COLO829 (cell line): ENCODE results near the gene CRISPLD2.
"Not testable (repeated sequence)": the region's sequence is repeated elsewhere in the genome, so short reads cannot be mapped to it uniquely, and the experiment has no call there.

ENCODE experiments used
- DNase-seq: peaks from one replicate; pipeline ENCODE4 v3.0.0; 2012; ENCODE audit warnings: low spot score

CRISPLD2 gene

DNA sequence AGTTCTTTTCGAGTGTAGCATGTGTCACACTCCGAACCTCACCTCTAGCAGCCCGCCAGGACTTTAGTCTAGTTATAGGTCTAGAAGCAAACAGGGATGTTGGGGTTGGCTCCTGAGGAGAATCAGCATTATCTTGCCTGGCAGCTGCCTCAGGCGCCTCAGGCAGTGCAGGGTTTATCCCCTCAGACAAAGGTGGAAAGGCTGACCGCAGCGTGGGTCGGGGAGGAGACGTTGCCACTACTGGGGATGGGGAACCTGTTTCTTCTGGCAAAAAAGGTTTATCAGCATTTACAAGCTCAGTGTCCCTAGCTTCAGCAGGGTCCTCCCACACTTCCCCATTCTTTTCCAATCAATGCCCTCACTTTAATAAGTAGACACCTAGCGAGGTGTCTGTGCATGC is 40.6 kb downstream of the CRISPLD2 start:
- no peak for DNase-seq

DNA sequence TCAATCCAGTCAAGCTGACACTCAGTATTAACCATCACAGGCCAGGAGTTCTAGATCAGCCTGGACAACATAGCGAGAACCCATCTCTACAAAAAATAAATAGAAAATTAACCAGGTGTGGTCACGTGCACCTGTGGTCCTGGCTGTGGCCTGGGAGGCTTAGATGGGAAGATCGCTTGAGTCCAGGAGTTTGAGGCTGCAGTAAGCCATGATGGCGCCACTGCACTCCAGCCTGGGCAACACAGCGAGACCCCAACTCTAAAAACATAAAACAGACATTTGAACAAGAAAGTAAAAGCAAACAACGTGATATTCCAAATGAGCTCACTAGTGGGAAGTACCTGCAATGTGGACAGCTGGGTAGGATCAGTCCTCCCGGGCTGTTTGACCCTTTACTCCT is 41.9 kb downstream of the CRISPLD2 start:
- DNase-seq = no peak

DNA sequence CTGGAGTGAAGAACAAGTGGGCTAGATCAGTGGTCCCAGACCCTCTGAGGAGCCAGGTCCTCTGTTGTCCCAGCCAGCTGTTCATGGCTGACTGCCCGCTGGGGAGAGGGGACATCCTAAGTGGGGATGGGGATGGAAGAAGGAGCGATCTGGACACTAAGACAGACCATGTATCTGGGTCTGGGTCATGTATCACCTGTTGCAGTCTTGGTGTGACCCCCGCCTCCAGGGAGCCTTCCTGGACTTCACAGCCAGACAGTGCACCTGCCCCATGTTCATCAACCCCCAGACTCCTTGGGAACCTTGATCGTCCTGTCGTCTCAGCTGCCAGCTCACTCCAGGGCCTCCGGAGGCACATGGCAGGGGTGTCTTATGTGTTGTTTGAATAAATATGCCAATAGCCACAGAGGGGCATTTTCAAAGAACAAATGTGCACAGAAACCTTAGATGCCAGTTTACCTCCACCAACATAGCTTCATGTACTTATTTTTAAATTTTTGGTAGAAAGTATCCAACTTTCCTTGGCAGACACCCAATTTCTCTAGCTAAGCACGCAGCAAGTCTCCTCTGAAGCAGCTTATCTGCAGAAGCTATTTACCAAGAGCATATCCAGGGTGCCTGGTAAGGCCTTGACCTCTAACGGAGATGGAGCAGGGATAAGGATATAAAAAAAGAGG is 43.2 kb downstream of the CRISPLD2 start:
- no peak for DNase-seq

DNA sequence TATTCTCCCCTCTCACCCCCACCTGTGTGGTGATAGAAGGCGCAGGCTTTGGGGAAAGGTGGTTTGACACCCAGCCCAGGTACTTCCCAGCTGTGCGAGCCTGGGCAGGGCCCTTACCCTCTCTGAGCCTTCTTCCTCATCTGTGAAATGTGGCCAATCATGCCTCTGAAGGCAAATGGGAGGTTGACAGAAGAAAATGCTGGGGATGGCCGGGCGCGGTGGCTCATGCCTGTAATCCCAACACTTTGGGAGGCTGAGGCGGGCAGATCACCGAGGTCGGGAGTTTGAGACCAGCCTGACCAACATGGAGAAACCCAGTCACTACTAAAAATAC is 43.7 kb downstream of the CRISPLD2 start:
- no peak for DNase-seq

GRCh38 chr16:84864326-84864955 is 44.7 kb downstream of the CRISPLD2 start:
- DNase-seq = peak; percentile 69

DNA sequence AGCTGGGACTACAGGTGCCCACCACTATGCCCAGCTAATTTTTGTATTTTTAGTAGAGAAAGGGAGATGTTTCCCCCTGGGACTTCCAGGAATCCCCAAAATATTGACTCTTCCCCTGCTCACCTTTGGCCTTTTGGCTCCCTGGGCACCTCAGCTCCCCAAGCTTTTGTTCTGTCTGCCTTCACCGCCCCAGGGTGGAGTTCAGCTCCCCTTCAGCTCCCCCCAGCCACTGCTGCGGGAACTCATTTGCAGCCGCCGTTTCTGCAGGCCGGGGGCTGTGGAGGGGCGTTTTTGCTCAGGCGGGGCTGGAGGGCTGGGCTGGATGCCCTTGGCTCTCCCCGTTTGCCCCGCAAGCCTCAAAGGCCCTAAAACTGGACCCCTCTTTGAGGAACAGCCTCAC is 47.9 kb downstream of the CRISPLD2 start:
- no peak for DNase-seq

- no peak for DNase-seq
Observed at GRCh38 chr16:84868328-84868727, 48.5 kb downstream of the CRISPLD2 start.

GRCh38 chr16:84868829-84869472 is 49.2 kb downstream of the CRISPLD2 start:
- no peak for DNase-seq

GRCh38 chr16:84869473-84869845 is 49.7 kb downstream of the CRISPLD2 start:
- no peak for DNase-seq

- DNase-seq = not testable (repeated sequence)
Observed at GRCh38 chr16:84872971-84873370, 53.2 kb downstream of the CRISPLD2 start.

DNA sequence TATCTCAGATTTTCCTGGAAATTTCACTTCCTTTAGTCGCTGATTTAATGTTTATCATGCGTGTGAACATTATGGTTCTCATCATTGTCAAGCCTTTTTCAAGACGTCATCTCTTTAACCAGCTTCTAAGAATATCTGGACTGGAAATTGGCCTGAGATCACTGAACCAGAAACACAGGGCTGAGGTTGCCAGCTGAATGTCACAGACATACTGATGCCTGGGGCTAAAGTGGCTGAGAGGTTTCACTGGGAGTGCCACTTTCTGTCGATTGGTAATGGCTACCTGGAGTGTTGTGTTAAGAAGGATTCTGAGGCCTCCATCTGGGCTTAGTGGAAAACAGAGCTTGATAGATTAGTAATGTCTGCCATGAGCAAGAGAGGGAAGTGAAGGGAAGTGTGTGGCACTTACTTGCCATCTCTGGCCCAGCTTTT is 54.2 kb downstream of the CRISPLD2 start:
- no peak for DNase-seq

GRCh38 chr16:84874553-84874952 is 54.8 kb downstream of the CRISPLD2 start:
- DNase-seq = no peak

GRCh38 chr16:84874983-84875382 is 55.2 kb downstream of the CRISPLD2 start:
- DNase-seq = no peak

DNA sequence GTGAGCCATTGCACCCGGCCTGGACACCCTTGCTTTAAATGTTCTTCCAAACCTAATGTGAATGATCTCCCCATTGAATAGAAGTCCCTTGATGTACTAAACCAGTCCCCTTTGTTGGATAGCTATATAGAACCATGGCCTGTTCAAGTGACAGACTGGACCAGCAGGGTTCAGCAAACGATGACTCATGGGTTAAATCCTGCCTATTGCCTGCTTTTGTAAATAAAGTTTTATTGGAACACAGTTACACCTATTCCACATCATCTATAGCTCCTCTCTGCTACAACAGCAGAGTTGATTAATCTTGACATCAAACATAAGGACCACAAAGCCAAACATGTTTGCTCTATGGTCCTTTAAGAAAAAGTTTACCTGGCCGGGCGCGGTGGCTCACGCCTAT is 56.1 kb downstream of the CRISPLD2 start:
- no peak for DNase-seq

DNA sequence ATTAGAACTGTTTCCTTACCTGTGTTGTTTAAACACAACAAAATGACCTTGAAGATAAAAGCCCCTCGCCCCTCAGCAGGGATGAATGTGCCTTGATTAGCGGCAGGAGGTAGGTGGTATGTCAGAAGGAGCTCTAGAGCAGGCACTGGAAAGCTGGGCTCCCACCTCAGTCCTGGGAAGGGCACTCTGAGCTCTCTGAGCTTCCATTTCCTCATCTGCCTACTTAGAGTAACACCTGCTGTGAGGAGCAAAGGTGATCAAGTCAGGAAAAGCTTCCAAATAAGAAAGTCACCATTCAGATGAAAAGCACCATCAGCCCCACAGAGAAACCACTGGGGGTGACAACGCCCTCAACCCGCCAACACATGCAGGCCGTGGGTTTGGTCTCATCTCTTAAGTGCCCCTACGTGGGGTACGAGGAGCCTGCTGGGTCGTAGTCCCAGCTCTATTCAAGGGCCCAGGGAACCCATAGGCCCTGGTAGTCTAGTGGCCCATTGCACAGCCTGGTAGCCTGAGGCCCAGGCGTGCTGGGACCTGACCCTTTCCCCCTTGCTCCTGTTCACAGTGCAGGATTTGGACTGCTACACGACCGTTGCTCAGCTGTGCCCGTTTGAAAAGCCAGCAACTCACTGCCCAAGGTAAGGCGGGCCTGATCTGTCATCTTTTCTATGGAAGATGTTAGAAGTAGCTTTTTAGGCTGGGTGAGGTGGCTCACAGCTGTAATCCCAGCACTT is 57.3 kb downstream of the CRISPLD2 start:
- DNase-seq = no peak

- no peak for DNase-seq
Observed at GRCh38 chr16:84878770-84879169, 59.0 kb downstream of the CRISPLD2 start.

DNA sequence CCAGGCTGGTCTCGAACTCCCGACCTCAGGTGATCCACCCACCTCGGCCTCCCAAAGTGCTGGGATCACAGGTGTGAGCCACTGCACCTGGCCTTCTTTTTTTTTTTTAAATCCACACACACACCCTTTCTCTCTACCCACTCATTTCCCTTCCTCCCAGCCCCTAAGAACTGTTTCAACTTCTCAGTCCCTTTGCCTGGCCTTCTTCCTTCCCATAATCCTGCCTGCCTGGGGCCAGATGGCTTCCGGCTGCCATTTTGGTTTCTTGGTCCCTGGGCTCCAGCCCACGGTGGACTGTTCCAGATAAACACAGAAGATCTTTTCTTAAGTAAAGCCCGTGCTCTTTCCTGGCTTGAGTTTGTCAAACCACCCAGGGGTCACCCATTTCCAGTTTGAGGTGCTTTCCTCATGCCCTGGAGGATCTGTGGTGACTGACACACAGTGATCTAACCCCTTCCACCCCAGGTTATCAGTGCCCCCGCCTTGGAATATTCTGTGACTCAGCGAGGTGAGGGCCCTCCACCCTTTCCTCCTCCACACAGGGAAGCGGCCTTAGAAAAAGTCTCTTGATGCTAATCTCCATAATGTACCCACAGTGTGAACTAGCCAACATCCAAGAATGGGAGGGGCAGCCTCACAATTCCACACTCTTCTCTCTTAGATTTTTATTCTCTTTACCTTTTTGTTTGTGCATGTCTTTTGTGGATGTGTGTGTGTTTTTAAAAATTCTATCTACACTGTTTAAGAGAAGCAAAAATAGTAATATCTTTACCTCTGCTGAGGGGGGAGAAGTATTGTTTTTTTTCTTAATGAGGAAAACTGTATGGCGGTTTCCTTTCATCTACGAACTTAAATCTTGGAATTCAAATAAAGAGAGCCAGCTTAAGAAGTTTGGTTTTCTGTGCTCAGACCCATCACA is 60.0 kb downstream of the CRISPLD2 start:
- DNase-seq = no peak

DNA sequence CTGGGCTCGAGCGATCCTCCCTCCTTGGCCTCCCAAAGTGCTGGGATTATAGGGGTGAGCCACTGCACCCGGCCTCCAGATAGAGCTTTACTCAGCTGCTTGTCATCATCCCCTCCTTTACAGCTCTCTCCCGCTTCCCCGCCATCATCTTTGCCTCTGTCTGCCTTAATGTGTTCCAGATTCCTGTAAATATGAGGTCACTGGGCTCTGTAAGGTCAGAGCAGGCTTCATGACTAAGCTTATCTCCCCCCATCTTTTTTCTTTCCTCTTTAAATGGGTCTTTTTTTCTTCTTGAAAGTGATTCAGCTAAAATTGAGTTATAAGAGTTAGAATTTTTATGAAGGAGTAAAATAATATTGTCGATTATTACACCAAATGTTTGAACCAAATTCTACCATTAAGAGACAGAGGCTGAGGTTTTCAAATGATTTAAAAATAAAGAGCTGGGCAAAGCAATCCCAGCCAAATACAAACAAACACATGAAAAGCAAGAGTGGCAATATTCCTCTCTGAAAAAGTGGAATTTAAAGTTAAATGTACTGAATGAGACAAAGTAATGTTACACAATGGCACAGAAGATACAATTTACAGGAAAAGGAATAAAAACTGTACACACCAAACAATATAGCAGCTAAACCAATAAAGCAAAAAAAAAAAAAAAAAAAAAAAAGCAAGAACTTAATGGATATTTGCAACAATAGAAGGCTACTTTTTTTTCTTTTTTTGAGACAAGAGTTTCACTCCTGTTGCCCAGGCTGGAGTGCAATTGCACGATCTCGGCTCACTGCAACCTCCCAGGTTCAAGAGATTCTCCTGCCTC is 62.1 kb downstream of the CRISPLD2 start:
- DNase-seq = no peak

GRCh38 chr16:84883301-84883700 is 63.5 kb downstream of the CRISPLD2 start:
- no peak for DNase-seq

GRCh38 chr16:84884246-84884595 is 64.4 kb downstream of the CRISPLD2 start:
- no peak for DNase-seq
